GM19467 (cell line): ENCODE data around the gene SUCLG2.

Source experiments
- ATAC-seq: cut with Tn5 transposase; IDR thresholded peaks from one replicate; pipeline ENCODE4 v1.9.1; 2021; ENCODE audit warnings: mild to moderate bottlenecking, moderate library complexity; ENCODE audit not compliant: unreplicated experiment

The SUCLG2 gene

GRCh38 chr3:67649681-67650080 is 4.7 kb downstream of the SUCLG2 start:
- ATAC-seq = no peak

- no peak for ATAC-seq
These were observed 5.7 kb downstream of the SUCLG2 start for GRCh38 chr3:67648701-67649100.

DNA sequence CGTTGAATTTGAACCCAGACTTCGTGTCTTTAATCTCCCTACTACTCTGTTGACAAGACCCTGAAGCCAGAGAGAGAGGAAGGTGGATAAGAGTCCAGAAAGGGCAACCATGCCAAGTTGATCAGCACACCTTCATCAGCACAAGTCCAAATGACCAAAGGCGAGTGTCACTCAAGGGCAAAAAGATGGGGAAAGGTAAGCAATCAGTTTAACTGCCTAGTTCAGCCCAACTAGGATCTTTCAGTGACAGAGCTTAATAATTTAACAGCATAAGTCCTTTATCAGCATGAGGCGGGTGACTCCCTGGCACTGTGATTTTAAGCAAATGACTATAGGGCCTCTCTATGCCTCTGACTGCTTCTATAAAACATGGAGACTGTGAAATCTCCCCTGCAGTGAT is 6.2 kb downstream of the SUCLG2 start:
- ATAC-seq = no peak

GRCh38 chr3:67647390-67647878 is 7.0 kb downstream of the SUCLG2 start:
- no peak for ATAC-seq

DNA sequence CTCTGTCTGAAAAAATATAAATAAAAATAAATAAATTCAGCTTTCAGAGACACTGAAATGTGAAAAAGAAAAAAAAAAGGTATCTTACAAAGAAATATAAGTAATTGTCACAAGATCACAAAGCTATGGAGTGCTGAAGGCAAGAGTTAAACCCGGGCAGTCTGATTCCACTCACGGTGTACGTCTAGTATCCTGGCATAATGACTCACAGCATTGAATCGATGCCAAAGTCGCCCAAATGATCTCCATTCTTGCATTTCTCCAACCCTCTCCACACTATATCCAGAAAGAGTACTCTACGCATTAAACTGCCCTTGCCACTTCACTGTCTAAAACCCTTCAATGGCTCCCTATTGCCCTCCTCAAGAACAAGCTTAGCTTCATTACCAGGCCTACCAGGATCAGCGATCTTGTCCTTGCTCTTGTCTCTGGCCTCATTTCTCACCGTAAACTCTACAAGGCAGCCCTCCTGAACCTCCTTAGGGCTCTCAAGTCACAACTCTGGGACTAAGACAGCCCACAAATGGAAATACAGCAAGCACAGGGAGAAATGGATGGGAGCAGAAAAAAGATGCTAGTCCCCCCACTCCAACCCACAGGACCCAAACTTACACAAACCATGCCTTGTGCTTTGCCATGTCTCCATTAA is 7.7 kb downstream of the SUCLG2 start:
- no peak for ATAC-seq

DNA sequence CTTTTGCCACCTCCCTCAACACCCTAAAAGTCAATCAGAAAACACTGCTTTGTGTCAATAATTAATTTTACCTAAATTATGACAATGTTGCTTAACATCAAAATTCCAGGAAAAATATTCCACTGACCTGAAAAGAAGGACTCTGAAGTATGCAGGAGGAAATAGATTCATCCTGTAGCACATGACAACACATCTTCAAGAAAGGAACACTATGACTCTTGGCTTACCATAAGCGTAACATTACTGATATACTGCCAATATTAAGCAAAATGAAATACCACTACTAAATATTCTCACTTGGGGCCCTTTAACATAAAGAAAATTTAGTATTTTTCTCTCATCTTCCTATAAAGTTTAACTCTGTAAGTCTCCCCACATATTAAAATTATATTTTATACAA is 9.6 kb downstream of the SUCLG2 start:
- no peak for ATAC-seq

DNA sequence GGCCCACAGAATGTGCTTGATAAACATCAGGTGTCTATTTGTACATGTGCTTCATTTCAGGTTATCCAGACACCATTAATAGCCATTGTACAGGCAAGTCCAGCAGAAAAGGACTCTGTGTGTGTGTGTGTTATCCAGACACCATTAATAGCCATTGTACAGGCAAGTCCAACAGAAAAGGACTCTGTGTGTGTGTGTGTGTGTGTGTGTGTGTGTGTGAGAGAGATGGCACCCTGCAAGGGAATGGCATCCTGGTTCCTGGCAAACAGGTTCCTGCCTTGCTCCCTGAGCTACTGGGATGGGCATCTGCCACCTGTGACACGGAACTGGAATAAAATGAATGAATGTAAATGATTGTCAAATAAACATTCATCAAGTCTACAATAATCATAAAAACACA is 11.7 kb downstream of the SUCLG2 start:
- no peak for ATAC-seq

GRCh38 chr3:67642190-67642589 is 12.2 kb downstream of the SUCLG2 start:
- no peak for ATAC-seq

- ATAC-seq = no peak
These were observed 13.0 kb downstream of the SUCLG2 start for GRCh38 chr3:67641451-67641850.

DNA sequence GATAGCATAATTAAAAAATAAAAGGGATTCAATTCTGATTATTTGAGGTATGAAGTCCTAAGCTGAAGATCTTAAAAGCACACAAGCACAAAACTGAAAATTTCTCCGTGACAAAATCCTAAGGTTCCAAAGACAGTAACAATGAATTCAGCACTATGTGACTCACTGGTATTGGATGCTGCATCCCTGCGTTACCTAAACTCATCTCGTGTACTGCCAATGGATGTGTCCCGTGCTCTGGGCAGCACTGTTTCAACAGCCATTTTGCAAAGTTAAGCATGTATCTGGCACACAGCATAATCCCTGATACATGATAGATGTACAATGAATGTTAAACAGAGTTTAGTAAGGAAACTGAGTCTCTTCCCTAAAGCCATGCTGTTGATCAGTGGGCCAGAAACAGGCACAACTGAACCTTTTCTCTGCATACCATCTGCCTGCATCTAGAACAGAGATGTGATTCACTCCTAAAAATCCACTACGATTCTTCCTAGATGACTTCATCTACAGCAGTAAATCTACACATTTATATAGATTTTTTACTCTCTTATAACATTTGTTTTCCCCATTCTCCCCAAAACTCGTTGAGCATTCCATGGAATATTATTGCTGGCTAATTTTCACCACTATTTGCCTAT is 14.3 kb downstream of the SUCLG2 start:
- no peak for ATAC-seq

GRCh38 chr3:67637255-67637900 is 17.0 kb downstream of the SUCLG2 start:
- ATAC-seq = no peak

- no peak for ATAC-seq
These were observed 18.6 kb downstream of the SUCLG2 start for GRCh38 chr3:67635806-67636205.

DNA sequence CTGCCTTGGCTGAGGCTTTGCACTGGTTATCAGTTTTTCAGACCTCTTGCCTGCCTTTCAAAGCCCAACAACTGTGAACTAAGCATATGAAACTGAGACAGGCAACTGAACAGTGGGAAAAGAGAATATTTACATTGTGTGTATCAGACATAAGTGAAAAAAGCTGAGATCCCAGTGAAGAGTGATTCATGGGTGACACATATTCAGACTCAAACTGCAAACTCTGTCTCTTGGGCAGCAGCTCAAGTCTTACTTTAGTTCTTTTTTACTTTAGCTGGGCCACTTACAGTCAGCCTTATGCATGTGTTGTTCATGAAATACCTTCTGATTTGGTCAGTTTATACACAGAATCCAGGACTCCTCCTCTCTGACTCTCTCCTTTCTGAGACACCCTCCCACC is 19.2 kb downstream of the SUCLG2 start:
- no peak for ATAC-seq

DNA sequence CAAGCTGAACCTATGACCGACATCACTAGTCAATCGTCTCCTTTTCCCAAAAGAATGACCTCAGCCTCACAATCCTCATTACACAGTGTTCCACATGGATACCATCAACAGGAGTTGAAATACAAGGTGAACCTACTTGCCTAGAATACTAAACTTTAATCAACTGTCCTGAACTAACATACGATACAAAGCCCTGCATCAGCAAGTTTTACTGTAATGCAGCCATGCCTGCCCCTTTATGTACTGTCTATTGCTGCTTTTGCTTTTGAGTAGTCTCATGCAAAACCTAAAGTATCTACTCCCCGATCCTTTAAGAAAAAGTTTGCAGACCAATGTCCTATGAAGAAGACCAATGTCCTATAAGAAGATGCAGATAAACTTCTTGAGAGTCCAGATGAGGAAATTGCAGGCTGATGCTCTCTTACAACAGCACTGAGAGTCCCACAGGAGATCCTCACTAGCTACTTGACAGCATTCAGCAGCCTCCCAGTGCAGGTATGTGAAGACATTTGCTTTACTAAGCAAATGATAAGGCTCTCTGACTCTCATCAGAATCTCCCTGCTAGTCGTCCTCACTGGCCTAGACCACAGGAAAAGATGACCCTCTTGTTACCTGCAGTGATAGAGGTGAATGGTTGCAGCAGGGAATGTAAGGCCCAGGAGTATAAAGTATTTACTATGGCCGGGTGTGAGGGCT is 23.6 kb downstream of the SUCLG2 start:
- no peak for ATAC-seq

GRCh38 chr3:67624687-67625086 is 29.7 kb downstream of the SUCLG2 start:
- ATAC-seq = no peak

DNA sequence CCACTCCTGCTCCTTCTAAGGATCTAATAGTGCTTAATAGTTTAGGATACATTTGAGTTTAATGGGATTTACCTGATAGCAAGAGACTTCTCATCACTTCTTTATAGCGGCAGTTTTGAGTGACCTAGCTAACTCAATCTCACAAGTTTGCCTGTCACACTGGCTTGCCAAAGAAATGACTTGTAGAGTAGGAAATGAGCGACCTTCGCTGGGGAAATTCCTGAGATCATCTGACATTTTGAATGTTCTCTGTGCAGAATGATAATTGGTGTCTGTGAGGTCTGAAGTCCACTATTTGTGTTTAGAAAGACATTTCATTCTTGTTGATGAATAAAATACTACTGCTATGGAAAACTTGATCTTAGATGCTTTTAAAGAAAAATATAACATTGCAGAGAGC is 30.3 kb downstream of the SUCLG2 start:
- no peak for ATAC-seq

GRCh38 chr3:67622652-67623051 is 31.8 kb downstream of the SUCLG2 start:
- ATAC-seq = no peak

- no peak for ATAC-seq
These were observed 33.5 kb downstream of the SUCLG2 start for GRCh38 chr3:67620869-67621268.

- no peak for ATAC-seq
These were observed 34.4 kb downstream of the SUCLG2 start for GRCh38 chr3:67619991-67620390.

- no peak for ATAC-seq
These were observed 36.9 kb downstream of the SUCLG2 start for GRCh38 chr3:67617518-67617917.

DNA sequence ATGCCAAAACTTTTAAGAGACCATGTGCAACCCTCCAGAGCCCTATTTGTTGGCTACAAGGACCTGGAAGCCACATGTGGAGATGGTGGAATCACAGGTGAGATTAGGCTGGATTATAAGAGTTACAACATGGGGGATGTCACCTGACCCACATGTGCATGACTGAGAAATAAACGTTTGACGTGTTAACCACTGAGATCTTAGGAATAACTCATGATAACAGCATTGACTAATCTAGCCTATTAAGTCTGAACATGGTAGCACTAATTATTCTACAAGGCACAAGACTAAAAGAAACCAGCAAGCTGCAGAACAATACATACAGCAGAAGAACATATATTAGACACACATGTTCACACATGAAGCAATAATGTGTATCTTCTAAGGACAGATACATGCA is 38.4 kb downstream of the SUCLG2 start:
- no peak for ATAC-seq

- ATAC-seq = no peak
These were observed 40.2 kb downstream of the SUCLG2 start for GRCh38 chr3:67614195-67614594.
